ENCODE data around the gene HIPK2. TPM values are rescaled to one million over a fixed set of nuclear protein-coding genes. Genes with fewer than 3 reads are reported as not detected.

The HIPK2 gene
- total RNA-seq, 2 experiments from 2014 or later: 17.3 to 17.6 TPM

GRCh38 chr7:139813151-139813550 lies 35.4 kb upstream of the HIPK2 start:
- Mint-ChIP-seq H3K4me3 (no peak overlapping the region), H3K36me3 (ENCODE audit: low read depth) (no peaks in the 10 kb centered on the region), H3K27ac (no peak overlapping the region), H3K4me1 (ENCODE audit: low read depth) (peaks cover 9% of the 10 kb centered on the region), H3K27me3 (peaks cover 2% of the 10 kb centered on the region), H3K9me3 (peaks cover 6% of the 10 kb centered on the region)
- CTCF ChIA-PET: no interaction called here
- intact Hi-C loops (cut with micrococcal nuclease): no loop called here
- POLR2A ChIA-PET: no interaction called here
- TF ChIP-seq CTCF (IDR thresholded peaks at IDR 0.05): no peak
- no peak for ATAC-seq
- no peak for DNase-seq

DNA sequence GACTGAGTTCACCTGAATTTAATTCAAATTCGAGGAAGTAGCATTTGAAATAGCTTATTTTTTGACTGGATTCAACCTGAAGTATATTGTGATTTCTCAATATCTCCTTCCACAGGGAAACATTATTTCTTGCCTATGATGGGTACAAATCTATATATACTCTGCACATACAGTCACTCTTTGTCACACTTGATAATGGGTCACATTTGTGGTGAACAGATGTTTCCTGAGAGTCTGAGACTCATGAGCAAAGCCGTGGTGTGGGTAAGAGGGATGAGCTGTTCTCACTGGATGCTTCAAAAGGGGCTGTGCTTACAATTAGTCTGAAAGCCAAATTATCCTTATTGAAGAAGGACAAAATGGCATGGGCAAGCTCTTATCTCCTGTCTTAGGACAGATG lies 33.3 kb upstream of the HIPK2 start:
- no peak overlapping the region for H3K4me3 Mint-ChIP-seq
- peaks cover 2% of the 10 kb centered on the region for H3K9me3 Mint-ChIP-seq
- H3K36me3 Mint-ChIP-seq (ENCODE audit: low read depth): no peaks in the 10 kb centered on the region
- ChIA-PET CTCF (interaction anchor here (1.0 to 1.3 kb wide), 3 partner anchors 13 to 172 kb away, joined by 3 read pairs; no protein-coding TSS in a partner anchor), POLR2A (interaction anchor here (1.2 kb wide), 1 partner anchor 41 kb away, joined by 4 read pairs; no protein-coding TSS in a partner anchor)
- DNase-seq (peak; percentile 12), ATAC-seq (peak; percentile 62)
- TF ChIP-seq CTCF (IDR thresholded peaks at IDR 0.05): no peak
- H3K4me1 Mint-ChIP-seq (ENCODE audit: low read depth): peaks cover 9% of the 10 kb centered on the region
- H3K27ac Mint-ChIP-seq: no peak overlapping the region
- intact Hi-C loops (cut with micrococcal nuclease): no loop called here
- peaks cover 4% of the 10 kb centered on the region for H3K27me3 Mint-ChIP-seq

DNA sequence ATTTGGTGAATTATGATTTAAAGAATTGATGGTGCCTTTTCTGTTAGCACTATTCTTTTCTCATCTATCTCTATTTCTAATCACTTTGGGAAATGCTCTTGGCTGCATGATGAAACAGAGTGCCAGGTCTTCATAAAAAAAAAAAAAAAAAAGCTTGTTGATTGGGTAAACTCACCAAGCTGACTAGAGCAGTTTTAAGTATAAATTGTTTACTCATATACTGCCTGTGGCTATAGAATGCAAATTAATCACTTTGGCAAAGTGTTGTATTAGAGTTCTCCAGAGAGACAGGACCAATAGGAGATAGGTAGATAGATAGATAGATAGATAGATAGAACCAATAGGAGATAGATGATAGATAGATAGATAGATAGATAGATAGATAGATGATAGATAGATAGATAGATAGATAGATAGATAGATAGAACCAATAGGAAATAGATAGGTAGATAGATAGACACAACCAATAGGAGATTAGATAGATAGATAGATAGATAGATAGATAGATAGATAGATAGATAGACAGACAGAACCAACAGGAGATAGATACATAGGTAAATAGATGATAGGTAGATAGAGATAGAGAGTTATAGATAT lies 31.1 kb upstream of the HIPK2 start:
- CTCF ChIA-PET: interaction anchor here (1.0 to 1.4 kb wide), 2 partner anchors 161 to 374 kb away, joined by 3 read pairs; no protein-coding TSS in a partner anchor
- Mint-ChIP-seq H3K4me1 (ENCODE audit: low read depth) (peaks cover 8% of the 10 kb centered on the region), H3K36me3 (ENCODE audit: low read depth) (peaks cover 2% of the 10 kb centered on the region), H3K4me3 (no peak overlapping the region), H3K9me3 (peaks cover 8% of the 10 kb centered on the region), H3K27me3 (peaks cover 4% of the 10 kb centered on the region), H3K27ac (no peak overlapping the region)
- DNase-seq: no peak
- no peak for TF ChIP-seq CTCF (IDR thresholded peaks at IDR 0.05)
- POLR2A ChIA-PET: interaction anchor here (0.5 kb wide), 1 partner anchor 378 kb away, joined by 3 read pairs; no protein-coding TSS in a partner anchor
- no peak for ATAC-seq
- intact Hi-C loops (cut with micrococcal nuclease): no loop called here

DNA sequence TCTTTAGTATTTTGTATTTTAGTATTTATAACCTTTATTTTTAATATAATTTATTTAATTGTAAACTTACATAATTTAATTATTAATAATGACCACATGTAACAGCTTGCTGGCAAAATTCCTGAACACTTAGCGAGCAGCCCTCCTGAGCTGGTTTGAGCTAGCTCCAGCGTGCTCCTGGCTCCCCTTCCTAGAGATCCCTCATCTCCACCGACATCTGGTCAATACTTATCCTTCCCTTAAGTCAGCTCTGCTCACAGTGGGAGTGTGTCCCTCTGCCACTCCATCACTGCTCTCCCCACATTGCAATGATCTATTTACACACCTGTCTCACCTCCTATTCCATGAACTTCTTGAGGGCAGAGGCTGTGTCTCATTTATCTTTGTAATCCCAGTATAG lies 30.6 kb upstream of the HIPK2 start:
- no peak for TF ChIP-seq CTCF (IDR thresholded peaks at IDR 0.05)
- Mint-ChIP-seq H3K9me3 (peaks cover 8% of the 10 kb centered on the region), H3K27ac (no peak overlapping the region), H3K36me3 (ENCODE audit: low read depth) (peaks cover 2% of the 10 kb centered on the region), H3K27me3 (peaks cover 4% of the 10 kb centered on the region), H3K4me1 (ENCODE audit: low read depth) (peaks cover 3% of the 10 kb centered on the region), H3K4me3 (no peak overlapping the region)
- CTCF ChIA-PET: interaction anchor here (1.2 to 1.4 kb wide), 2 partner anchors 9 to 374 kb away, joined by 3 read pairs; no protein-coding TSS in a partner anchor
- no peak for DNase-seq
- ATAC-seq: no peak
- POLR2A ChIA-PET: interaction anchor here (0.5 kb wide), 1 partner anchor 377 kb away, joined by 3 read pairs; no protein-coding TSS in a partner anchor
- intact Hi-C loops (cut with micrococcal nuclease): no loop called here

- Mint-ChIP-seq H3K27ac (no peak overlapping the region), H3K36me3 (ENCODE audit: low read depth) (peaks cover 9% of the 10 kb centered on the region), H3K4me3 (no peak overlapping the region), H3K27me3 (peaks cover 4% of the 10 kb centered on the region), H3K4me1 (ENCODE audit: low read depth) (peaks cover 3% of the 10 kb centered on the region), H3K9me3 (peaks cover 14% of the 10 kb centered on the region)
- ATAC-seq (no peak), DNase-seq (no peak)
- no peak for TF ChIP-seq CTCF (IDR thresholded peaks at IDR 0.05)
- intact Hi-C loops (cut with micrococcal nuclease): no loop called here
- ChIA-PET CTCF (interaction anchor here (1.2 kb wide), 1 partner anchor 8 kb away, joined by 3 read pairs; no protein-coding TSS in a partner anchor), POLR2A (no interaction called here)
Observed at GRCh38 chr7:139807009-139807408, 29.2 kb upstream of the HIPK2 start.

Data from activated CD8-positive, alpha-beta T cell treated with anti-CD3 and anti-CD28 coated beads for 36 hours (primary cell).